A673 (cell line): Measurements from ENCODE around the gene CFL2. TPM values are rescaled to one million over a fixed set of nuclear protein-coding genes. Genes with fewer than 3 reads are reported as not detected.

Experiments used
- BruUV-seq: library from RNA; stranded (reverse); fragments of 400-500 nt; replicated peaks from 2 replicates; lab custom pipeline; 2021; lab: Mats Ljungman, UMichigan
- CTCF ChIA-PET: fragments of 300-600 bp; sonication (Branson Sonifier 250); formaldehyde crosslinking; loops from one replicate; lab custom pipeline; 2022; ENCODE audit warnings: antibody characterized with exemption; lab: Charles Lee
- POLR2A ChIA-PET: fragments of 300-600 bp; sonication (Branson Sonifier 250); formaldehyde crosslinking; loops from one replicate; lab custom pipeline; 2022; ENCODE audit warnings: antibody characterized with exemption; ENCODE audit not compliant: low non-redundant PET; lab: Charles Lee
- DNase-seq: peaks from one replicate; pipeline ENCODE4 v3.0.0-alpha.2; 2015; ENCODE audit warnings: low spot score
- H3K27ac ChIP-seq: fragments of 200-600 bp; sonication (generic); 2 replicates; pipeline ENCODE4 v1.5.1; 2016; ENCODE audit warnings: mixed run types, low read depth, mild to moderate bottlenecking, mixed read lengths, antibody characterized with exemption, low read length; ENCODE audit not compliant: poor library complexity, severe bottlenecking
- H3K27me3 ChIP-seq: fragments of 200-600 bp; sonication (generic); replicated peaks from 2 replicates; pipeline ENCODE4 v1.6.1; 2017; ENCODE audit warnings: mixed run types, low read depth, mild to moderate bottlenecking, mixed read lengths, antibody characterized with exemption, low read length; ENCODE audit not compliant: insufficient read depth, poor library complexity
- H3K36me3 ChIP-seq: fragments of 200-600 bp; sonication (generic); 2 replicates; pipeline ENCODE4 v1.6.1; 2016; ENCODE audit warnings: mixed run types, mild to moderate bottlenecking, mixed read lengths, antibody characterized with exemption, low read length; ENCODE audit not compliant: insufficient read depth, poor library complexity, severe bottlenecking
- H3K4me1 ChIP-seq: fragments of 200-600 bp; sonication (generic); 2 replicates; pipeline ENCODE4 v1.6.1; 2017; ENCODE audit warnings: mixed run types, mild to moderate bottlenecking, mixed read lengths, antibody characterized with exemption, low read length; ENCODE audit not compliant: insufficient read depth, poor library complexity, severe bottlenecking
- H3K4me3 ChIP-seq: fragments of 200-600 bp; sonication (generic); 2 replicates; pipeline ENCODE4 v1.5.1; 2016; ENCODE audit warnings: low read depth, mixed run types, mild to moderate bottlenecking, mixed read lengths, low read length; ENCODE audit not compliant: poor library complexity, severe bottlenecking
- H3K9me3 ChIP-seq: fragments of 200-600 bp; sonication (generic); 2 replicates; pipeline ENCODE4 v1.6.1; 2016; ENCODE audit warnings: mixed run types, low read depth, mild to moderate bottlenecking, mixed read lengths, antibody characterized with exemption, low read length; ENCODE audit not compliant: poor library complexity, severe bottlenecking
- EZH2 ChIP-seq: fragments of 200-600 bp; sonication (generic); IDR thresholded peaks from 2 replicates; pipeline ENCODE4 v1.6.1; 2017; ENCODE audit warnings: borderline replicate concordance, low read depth, mild to moderate bottlenecking, mixed read lengths, antibody characterized with exemption, low read length; ENCODE audit not compliant: poor library complexity, severe bottlenecking
- intact Hi-C: fragments of 100-400 bp; cut with micrococcal nuclease; formaldehyde crosslinking; loops from one replicate; pipeline ENCODE4 v1.10.0; 2022; ENCODE audit not compliant: unreplicated experiment
- total RNA-seq: library from RNA; stranded (reverse); gene quantifications from 2 replicates; pipeline ENCODE4 v1.2.3, GENCODE V29; 2021
- TF ChIP-seq, protein P1 (sequence below): fragments of 300-800, 200-600 bp; sonication (generic); conservative IDR thresholded peaks from 2 replicates; pipeline ENCODE4 v1.5.1; 2017; ENCODE audit warnings: low read depth, mild to moderate bottlenecking, antibody characterized with exemption, low read length, moderate library complexity, mixed read lengths

The CFL2 gene
- total RNA-seq, 1 experiment from 2014 or later: 89.4 TPM

GRCh38 chr14:34711796-34712712, 2.3 kb downstream of the CFL2 start:
- Histone ChIP-seq H3K27me3 (no peaks in the 10 kb centered on the region), H3K9me3 (no peaks in the 10 kb centered on the region), H3K36me3 (peaks cover 16% of the 10 kb centered on the region), H3K4me3 (no peak overlapping the region), H3K27ac (no peak overlapping the region), H3K4me1 (peaks cover 27% of the 10 kb centered on the region)
- no TSS peak for BruUV-seq
- ChIA-PET POLR2A (no interaction called here), CTCF (no interaction called here)
- intact Hi-C loops: no loop called here
- TF ChIP-seq, protein P1, sequence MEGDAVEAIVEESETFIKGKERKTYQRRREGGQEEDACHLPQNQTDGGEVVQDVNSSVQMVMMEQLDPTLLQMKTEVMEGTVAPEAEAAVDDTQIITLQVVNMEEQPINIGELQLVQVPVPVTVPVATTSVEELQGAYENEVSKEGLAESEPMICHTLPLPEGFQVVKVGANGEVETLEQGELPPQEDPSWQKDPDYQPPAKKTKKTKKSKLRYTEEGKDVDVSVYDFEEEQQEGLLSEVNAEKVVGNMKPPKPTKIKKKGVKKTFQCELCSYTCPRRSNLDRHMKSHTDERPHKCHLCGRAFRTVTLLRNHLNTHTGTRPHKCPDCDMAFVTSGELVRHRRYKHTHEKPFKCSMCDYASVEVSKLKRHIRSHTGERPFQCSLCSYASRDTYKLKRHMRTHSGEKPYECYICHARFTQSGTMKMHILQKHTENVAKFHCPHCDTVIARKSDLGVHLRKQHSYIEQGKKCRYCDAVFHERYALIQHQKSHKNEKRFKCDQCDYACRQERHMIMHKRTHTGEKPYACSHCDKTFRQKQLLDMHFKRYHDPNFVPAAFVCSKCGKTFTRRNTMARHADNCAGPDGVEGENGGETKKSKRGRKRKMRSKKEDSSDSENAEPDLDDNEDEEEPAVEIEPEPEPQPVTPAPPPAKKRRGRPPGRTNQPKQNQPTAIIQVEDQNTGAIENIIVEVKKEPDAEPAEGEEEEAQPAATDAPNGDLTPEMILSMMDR: no peak
- DNase-seq: no peak

DNA sequence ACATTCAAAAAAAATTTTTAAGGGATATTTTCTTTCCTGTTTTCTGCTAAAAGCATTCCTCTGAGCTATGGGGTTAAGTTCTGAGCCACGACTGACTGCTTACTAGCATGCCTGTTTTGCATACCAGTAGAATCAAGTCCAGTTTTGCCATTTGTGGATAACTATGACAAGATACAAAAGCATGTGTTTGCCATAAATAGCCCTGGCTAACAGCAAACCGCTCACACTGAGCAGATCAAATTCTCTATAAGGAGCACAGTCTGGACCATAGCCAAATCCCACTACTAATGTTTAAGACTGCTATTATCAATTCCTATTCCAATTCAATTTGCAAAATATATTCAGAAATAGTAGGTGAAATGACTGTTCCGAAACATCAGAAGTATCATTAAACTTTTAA, 3.2 kb downstream of the CFL2 start:
- POLR2A ChIA-PET: no interaction called here
- DNase-seq: peak; percentile 63
- H3K36me3 ChIP-seq: peaks cover 16% of the 10 kb centered on the region

GRCh38 chr14:34710744-34711143, 3.6 kb downstream of the CFL2 start:
- intact Hi-C loops: no loop called here

More for the DNA sequence above, 3.2 kb downstream of the CFL2 start:
- BruUV-seq: no TSS peak
- H3K4me3 ChIP-seq: no peak overlapping the region
- intact Hi-C loops: no loop called here
- peak overlapping the region; percentile 31 for H3K27ac ChIP-seq
- no peaks in the 10 kb centered on the region for H3K27me3 ChIP-seq
- H3K9me3 ChIP-seq: no peaks in the 10 kb centered on the region
- H3K4me1 ChIP-seq: peaks cover 27% of the 10 kb centered on the region
- CTCF ChIA-PET: interaction anchor here (1.0 kb wide), 1 partner anchor 12 kb away, joined by 5 read pairs; no protein-coding TSS in a partner anchor
- TF ChIP-seq EZH2: no peak
- TF ChIP-seq, protein P1: no peak

More at GRCh38 chr14:34710744-34711143, 3.6 kb downstream of the CFL2 start:
- no peak for DNase-seq
- no peak overlapping the region for H3K4me3 ChIP-seq
- H3K27me3 ChIP-seq: no peaks in the 10 kb centered on the region
- no TSS peak for BruUV-seq
- no peaks in the 10 kb centered on the region for H3K9me3 ChIP-seq
- H3K36me3 ChIP-seq: peaks cover 16% of the 10 kb centered on the region
- POLR2A ChIA-PET: no interaction called here
- no peak for TF ChIP-seq EZH2
- TF ChIP-seq, protein P1: no peak
- peaks cover 27% of the 10 kb centered on the region for H3K4me1 ChIP-seq
- CTCF ChIA-PET: interaction anchor here (1.0 kb wide), 1 partner anchor 12 kb away, joined by 5 read pairs; no protein-coding TSS in a partner anchor
- H3K27ac ChIP-seq: peak overlapping the region; percentile 31
